Memory B cell (primary cell): ENCODE data around the gene RGL2.
"Not testable (repeated sequence)": the region's sequence is repeated elsewhere in the genome, so short reads cannot be mapped to it uniquely, and the experiment has no call there.

Source experiments
- ATAC-seq: fragments of 150-1000 bp; cut with Tn5 transposase; 2 replicates; pipeline ENCODE4 v1.10.0; 2021; ENCODE audit warnings: low read depth, mild to moderate bottlenecking, moderate library complexity
- DNase-seq, 2 donors: peaks; one replicate each; pipeline ENCODE4 v3.0.0; 2022; ENCODE audit warnings: low spot score in 2 of 2
- H3K27ac Mint-ChIP-seq: one replicate; pipeline ENCODE4 v1.8.0; 2022; ENCODE audit warnings: mild to moderate bottlenecking, moderate library complexity, mixed read lengths
- H3K27me3 Mint-ChIP-seq: one replicate; pipeline ENCODE4 v1.8.0; 2022; ENCODE audit warnings: mixed read lengths
- H3K36me3 Mint-ChIP-seq: one replicate; pipeline ENCODE4 v1.8.0; 2022; ENCODE audit warnings: mild to moderate bottlenecking, mixed read lengths
- H3K4me1 Mint-ChIP-seq: one replicate; pipeline ENCODE4 v1.8.0; 2022; ENCODE audit warnings: mixed read lengths
- H3K4me3 Mint-ChIP-seq: one replicate; pipeline ENCODE4 v1.8.0; 2022; ENCODE audit warnings: mild to moderate bottlenecking, moderate library complexity, mixed read lengths
- H3K9me3 Mint-ChIP-seq: one replicate; pipeline ENCODE4 v1.8.0; 2022; ENCODE audit warnings: mixed read lengths

RGL2 gene

DNA sequence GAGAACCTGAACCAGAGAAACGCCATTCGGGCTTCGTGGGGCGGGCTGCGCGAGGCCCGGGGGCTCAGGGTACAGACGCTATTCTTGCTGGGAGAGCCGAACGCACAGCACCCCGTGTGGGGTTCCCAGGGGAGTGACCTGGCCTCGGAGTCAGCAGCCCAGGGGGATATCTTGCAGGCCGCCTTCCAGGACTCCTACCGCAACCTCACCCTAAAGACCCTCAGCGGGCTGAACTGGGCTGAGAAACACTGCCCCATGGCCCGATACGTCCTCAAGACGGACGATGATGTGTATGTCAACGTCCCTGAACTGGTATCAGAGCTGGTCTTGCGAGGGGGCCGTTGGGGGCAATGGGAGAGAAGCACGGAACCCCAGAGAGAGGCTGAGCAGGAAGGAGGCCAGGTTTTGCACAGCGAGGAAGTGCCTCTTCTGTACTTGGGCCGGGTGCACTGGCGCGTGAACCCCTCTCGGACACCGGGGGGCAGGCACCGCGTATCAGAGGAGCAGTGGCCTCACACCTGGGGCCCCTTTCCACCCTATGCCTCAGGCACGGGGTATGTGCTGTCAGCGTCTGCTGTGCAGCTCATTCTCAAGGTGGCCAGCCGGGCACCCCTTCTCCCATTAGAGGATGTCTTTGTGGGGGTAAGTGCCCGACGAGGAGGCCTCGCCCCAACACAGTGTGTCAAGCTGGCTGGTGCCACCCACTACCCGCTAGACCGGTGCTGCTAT is 20.9 kb downstream of the RGL2 start:
- DNase-seq, result peak in 1 of 2 donors; percentile 47
- peaks cover 14% of the 10 kb centered on the region for H3K36me3 Mint-ChIP-seq
- ATAC-seq, result peak; percentile 25
- peaks cover 40% of the 10 kb centered on the region for H3K4me1 Mint-ChIP-seq
- no peaks in the 10 kb centered on the region for H3K27me3 Mint-ChIP-seq
- H3K4me3 Mint-ChIP-seq, result peak overlapping the region; percentile 93
- H3K9me3 Mint-ChIP-seq, result no peaks in the 10 kb centered on the region
- H3K27ac Mint-ChIP-seq, result peak overlapping the region; percentile 90

DNA sequence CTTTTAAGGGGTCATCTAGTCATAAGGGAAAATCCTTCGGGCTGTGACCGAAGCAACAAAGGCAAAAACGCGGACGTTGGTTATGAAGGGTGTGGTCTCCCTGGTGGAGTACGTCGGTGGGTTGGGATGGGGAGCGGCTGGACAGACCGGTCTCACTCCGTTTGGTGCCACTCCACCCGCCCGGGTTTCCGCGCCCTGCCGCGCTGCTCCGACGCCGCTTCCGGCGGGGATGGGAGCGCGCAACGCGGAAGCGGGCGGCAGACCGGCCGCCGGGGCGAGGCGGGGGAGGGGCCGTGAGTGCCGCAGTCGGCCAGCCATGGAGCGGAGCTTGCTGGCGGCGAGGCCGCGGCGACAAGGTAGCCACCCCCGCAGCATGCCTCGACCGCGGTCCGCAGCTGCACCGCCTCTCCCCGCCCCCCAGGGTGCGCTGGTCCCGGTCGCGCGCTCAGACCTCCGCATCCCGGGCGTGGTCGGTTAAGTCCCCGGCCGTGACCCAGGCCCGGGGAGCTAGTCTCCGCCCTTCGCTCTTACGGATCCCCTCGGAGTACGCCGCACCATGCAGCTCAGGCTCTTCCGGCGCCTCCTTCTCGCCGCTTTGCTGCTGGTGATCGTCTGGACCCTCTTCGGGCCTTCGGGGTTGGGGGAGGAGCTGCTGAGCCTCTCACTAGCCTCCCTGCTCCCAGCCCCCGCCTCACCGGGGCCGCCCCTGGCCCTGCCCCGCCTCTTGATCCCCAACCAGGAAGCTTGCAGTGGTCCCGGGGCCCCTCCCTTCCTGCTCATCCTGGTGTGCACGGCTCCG is 21.7 kb downstream of the RGL2 start, which contains the start of gene B3GALT4:
TSS of gene B3GALT4 (plus strand) at position 260 of the 799 bp plus-strand sequence. CDS start at position 557, 297 bp downstream.
- peak; percentile 70 to 79 for DNase-seq
- peaks cover 13% of the 10 kb centered on the region for H3K36me3 Mint-ChIP-seq
- H3K27me3 Mint-ChIP-seq, result no peaks in the 10 kb centered on the region
- peaks cover 46% of the 10 kb centered on the region for H3K4me1 Mint-ChIP-seq
- H3K9me3 Mint-ChIP-seq, result no peaks in the 10 kb centered on the region
- H3K4me3 Mint-ChIP-seq, result peak within 1 kb of the TSS; percentile 93
- ATAC-seq, result peak; percentile 73
- peak within 1 kb of the TSS; percentile 90 for H3K27ac Mint-ChIP-seq

DNA sequence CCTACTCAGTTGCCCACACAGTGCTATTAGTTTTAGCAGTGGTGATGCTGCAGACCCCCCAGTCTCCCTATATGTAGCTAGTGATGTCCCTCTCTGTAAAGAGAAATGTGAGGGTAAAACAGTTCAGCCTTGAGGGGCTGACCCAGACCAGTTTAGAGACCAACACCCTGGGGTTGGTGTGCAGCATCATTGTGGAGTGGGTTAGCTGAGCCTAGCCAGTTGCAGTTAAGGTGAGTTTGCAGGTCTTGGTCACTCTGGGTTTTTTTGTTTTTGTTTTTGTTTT is 22.2 kb downstream of the RGL2 start:
- no peaks in the 10 kb centered on the region for H3K9me3 Mint-ChIP-seq
- H3K4me1 Mint-ChIP-seq, result peaks cover 46% of the 10 kb centered on the region
- peaks cover 13% of the 10 kb centered on the region for H3K36me3 Mint-ChIP-seq
- peak overlapping the region; percentile 88 for H3K4me3 Mint-ChIP-seq
- DNase-seq, result no peak
- no peak for ATAC-seq
- H3K27me3 Mint-ChIP-seq, result no peaks in the 10 kb centered on the region
- H3K27ac Mint-ChIP-seq, result peak overlapping the region; percentile 90

DNA sequence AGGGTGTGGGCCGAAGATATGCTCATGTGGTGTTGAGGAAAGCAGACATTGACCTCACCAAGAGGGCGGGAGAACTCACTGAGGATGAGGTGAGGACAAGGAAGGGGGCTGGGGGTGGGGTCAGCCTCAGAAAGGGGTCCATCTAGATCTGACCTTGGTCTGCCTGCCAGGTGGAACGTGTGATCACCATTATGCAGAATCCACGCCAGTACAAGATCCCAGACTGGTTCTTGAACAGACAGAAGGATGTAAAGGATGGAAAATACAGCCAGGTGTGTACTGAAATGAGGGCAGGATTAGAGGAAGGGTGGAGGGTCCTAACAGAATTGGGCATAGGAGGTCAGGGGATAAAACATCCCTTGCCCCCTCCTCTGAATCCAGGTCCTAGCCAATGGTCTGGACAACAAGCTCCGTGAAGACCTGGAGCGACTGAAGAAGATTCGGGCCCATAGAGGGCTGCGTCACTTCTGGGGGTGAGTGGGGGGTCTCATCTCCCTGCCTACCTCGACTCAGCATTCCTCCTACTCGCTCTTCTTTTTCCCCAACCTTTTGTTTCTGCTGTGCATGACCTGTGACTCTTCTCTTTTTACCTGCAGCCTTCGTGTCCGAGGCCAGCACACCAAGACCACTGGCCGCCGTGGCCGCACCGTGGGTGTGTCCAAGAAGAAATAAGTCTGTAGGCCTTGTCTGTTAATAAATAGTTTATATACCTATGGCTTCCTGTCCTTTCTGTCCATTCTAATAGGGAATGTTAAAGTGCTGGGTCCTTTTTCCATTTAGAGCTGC is 22.8 kb downstream of the RGL2 start:
- peaks cover 42% of the 10 kb centered on the region for H3K4me1 Mint-ChIP-seq
- peaks cover 13% of the 10 kb centered on the region for H3K36me3 Mint-ChIP-seq
- DNase-seq, H3K27me3 Mint-ChIP-seq, ATAC-seq, H3K9me3 Mint-ChIP-seq: not testable (repeated sequence)
- H3K4me3 Mint-ChIP-seq, result peak overlapping the region; percentile 88
- H3K27ac Mint-ChIP-seq, result peak overlapping the region; percentile 90

DNA sequence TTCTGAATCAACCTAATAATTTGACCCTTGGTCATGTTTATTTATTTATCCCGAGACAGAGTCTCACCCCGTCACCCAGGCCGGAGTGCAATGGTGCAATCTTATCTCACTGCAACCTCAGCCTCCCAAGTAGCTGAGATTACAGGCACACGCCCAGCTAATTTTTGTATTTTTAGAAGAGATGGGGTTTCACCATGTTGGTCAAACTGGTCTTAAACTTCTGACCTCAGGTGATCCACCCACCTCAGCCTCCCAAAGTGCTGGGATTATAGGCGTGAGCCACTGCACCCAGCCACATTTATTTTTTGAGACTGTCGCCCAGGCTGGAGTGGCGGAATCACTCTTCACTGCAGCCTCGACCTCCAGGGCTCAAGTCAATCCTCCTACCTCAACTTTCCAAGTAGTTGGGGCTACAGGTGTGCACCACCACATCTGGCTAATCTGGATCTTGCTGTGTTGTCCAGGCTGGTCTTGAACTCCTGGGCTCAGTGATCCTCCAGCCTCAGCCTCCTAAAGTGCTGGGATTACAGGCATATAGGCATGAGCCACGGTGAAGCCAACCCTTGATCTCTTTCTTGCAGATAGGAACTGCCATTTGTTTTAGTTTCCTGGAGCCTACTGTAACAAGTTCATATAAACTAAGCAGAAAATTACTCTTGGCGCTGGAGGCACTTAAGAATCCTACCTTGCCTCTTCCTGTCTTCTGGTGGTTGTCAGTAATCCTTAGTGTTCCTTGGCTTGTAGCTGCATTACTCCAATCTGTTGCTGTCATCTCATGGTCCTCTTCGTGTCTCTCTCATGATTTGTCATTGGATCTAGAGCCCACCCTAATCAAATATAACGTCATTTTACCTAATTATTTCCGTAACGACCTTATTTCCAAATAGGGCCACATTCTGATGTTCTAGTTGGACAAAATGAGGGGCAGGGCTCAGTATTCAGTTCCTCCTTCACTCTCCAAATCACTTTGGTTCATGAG is 24.5 kb downstream of the RGL2 start:
- Mint-ChIP-seq H3K4me3 (peak overlapping the region; percentile 98), H3K27me3 (no peaks in the 10 kb centered on the region), H3K27ac (peak overlapping the region; percentile 97), H3K9me3 (no peaks in the 10 kb centered on the region), H3K4me1 (peaks cover 48% of the 10 kb centered on the region), H3K36me3 (peaks cover 13% of the 10 kb centered on the region)
- ATAC-seq, result no peak
- no peak for DNase-seq

DNA sequence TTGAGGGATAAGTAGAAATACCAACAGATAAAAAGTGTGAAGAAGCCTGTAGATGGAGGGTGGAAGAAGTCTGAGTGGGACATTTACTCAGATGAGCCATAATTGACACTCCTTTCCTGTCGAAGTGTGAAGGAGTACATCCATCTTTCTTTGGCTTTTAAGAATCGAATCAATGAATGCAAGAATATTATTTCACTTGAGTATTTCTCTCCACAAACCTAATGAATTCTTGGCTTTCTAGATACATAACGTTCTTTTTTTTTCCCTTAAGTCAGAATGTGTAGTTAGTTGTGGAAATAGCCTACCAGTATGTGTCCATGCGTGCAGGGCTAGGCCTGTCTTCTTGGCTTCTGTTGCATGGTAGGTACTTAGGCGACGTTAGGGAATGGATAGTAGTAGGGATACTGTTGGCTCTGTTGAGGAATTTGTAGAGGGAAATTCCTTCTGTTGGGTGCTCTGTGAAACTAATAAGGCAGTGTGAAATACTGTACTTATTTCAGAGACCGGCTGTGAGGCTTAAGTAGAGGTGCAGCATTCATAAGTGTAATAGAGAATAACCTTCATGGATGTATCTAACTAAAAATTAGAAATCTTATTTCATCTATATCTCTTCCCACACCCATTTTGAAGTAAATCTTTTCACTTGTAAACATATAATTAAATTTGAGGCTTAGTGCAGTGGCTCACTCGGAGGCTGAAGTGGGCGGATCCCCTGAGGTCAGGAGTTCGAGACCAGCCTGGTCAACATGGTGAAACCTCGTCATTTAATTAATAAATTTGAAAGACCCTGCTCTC is 25.4 kb downstream of the RGL2 start:
- no peak for DNase-seq

DNA sequence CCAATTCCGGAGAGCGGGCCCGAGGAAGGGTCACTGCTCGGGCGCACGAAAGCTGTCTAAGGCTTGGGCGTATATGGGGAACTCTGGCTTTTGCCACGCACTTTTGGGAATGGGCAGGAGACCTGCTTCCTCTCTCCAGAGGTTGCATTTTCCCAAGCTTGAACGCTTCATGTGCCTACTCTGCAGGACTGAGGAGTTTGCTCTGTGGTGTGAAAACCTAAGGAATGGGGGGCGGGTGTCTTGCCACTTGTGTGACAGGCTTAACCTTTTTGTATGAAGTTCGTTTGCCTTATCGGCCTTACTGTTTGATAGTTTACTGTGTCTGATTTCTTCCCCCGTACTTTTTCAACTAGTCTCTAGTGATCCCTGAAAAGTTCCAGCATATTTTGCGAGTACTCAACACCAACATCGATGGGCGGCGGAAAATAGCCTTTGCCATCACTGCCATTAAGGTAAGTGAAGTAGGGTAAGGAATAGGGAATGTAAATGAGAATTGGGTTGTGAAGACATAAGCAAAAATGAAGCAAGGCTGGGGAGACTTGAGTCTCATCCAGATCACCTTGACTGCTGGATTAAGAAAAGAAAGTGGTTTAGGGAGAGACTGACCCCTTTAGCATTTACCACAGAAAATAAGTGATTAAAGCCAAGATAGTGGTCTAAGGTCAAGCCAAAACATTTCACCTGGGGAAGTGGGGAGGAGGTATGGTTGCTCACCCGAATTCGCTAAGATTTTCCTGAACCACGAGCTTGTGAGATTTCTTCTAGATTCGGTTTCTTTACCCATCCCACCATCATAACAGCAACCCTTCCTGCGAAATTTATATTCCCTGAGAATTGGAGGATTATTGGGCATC is 26.2 kb downstream of the RGL2 start:
- peaks cover 23% of the 10 kb centered on the region for H3K36me3 Mint-ChIP-seq
- peak overlapping the region; percentile 97 for H3K27ac Mint-ChIP-seq
- no peaks in the 10 kb centered on the region for H3K9me3 Mint-ChIP-seq
- no peak for DNase-seq
- H3K4me1 Mint-ChIP-seq, result peaks cover 38% of the 10 kb centered on the region
- H3K4me3 Mint-ChIP-seq, result peak overlapping the region; percentile 98
- H3K27me3 Mint-ChIP-seq, result no peaks in the 10 kb centered on the region
- peak; percentile 1 for ATAC-seq

More for the DNA sequence above, 25.4 kb downstream of the RGL2 start:
- Mint-ChIP-seq H3K4me1 (peaks cover 44% of the 10 kb centered on the region), H3K36me3 (peaks cover 16% of the 10 kb centered on the region), H3K27me3 (no peaks in the 10 kb centered on the region), H3K4me3 (peak overlapping the region; percentile 98), H3K27ac (peak overlapping the region; percentile 97), H3K9me3 (no peaks in the 10 kb centered on the region)
- no peak for ATAC-seq

DNA sequence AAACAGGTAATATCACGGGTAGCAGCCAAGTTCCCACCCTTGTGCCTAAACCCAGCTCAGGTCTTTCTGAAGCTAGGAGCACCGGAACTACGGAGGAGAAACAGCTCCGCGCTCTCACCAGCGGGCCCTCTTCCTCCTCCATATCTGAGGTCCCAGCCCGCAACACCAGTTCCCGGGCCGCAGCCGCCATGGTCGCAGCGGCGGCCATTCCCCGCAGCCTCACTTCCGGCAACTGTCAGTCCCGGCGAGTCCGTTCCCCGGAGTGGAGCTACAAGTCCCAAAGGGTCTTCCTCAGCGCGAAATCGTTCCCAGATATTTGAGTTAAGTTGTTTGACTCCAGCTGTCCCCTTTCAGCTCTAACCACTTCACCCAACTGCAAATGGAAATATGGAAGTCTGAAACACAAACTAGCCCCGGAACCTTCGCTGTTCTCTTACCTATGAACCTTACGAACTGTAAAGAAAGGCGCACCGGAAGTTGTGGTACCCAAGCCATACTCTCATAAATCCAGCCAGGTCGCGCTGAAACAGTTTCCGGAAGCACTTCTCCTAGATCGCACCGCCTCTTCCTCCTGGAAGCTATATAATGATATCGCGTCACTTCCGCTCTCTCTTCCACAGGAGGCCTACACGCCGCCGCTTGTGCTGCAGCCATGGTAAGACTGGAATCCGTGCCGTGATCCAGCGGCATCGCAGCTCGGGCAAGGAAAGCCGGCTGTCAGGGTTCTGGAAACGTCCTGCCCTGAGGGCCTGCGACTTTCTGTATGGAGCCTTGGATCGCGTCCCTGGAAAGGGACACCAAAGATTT is 27.1 kb downstream of the RGL2 start, which contains the start of the genes RPS18 and VPS52:
TSS of gene RPS18 (plus strand) at position 608 of the 807 bp plus-strand sequence. CDS start at position 653, 45 bp downstream.
TSS of gene VPS52 (minus strand) at position 409 of the 807 bp plus-strand sequence. CDS start at position 208, 201 bp downstream.
- Mint-ChIP-seq H3K27ac (peak within 1 kb of the TSS; percentile 97), H3K9me3 (no peaks in the 10 kb centered on the region), H3K36me3 (peaks cover 25% of the 10 kb centered on the region), H3K4me3 (peak within 1 kb of the TSS; percentile 98), H3K4me1 (peaks cover 37% of the 10 kb centered on the region), H3K27me3 (no peaks in the 10 kb centered on the region)
- ATAC-seq (peak; percentile 85), DNase-seq (peak; percentile 93 to 95)

DNA sequence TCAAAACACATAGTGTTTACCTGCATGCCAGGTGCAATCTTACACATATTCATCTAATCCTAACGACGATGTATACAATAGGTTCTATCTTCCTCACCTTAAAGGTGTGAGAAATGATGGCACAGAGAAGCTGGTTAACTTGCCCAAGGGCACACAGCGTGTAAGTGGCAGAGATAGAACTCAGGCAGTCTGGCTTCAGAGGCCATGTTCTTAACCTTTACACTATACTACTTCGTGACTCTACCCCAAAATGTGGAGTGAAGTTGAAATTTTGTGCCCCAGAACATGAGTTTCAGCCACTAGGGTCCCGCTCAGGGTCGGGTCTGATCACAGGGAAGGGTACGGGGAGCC is 27.6 kb downstream of the RGL2 start:
- Mint-ChIP-seq H3K4me1 (peaks cover 31% of the 10 kb centered on the region), H3K36me3 (peaks cover 30% of the 10 kb centered on the region), H3K4me3 (peak overlapping the region; percentile 98), H3K9me3 (no peaks in the 10 kb centered on the region), H3K27ac (peak overlapping the region; percentile 97), H3K27me3 (no peaks in the 10 kb centered on the region)
- DNase-seq (no peak), ATAC-seq (peak; percentile 25)

DNA sequence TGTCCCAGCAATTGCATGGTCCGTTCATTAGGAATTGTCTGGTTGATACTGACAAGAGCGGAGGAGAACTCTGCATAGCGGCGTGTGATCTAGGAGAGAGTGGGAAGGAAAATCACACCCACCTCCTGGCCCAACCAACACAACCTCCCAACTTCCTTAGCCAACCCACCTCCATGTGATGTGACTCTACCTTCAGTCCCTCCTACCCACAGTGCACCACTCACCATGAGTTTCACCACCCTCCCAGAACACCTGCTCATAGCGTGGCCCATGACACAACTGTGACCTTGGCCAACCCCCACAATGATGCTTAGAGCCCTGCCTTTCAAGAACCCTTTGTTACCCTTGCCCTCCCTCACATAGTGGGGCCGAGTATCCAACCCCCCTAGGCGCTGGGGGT is 34.7 kb downstream of the RGL2 start:
- H3K9me3 Mint-ChIP-seq, result no peaks in the 10 kb centered on the region
- peaks cover 47% of the 10 kb centered on the region for H3K36me3 Mint-ChIP-seq
- ATAC-seq (no peak), DNase-seq (no peak)
- no peak overlapping the region for H3K4me3 Mint-ChIP-seq
- no peaks in the 10 kb centered on the region for H3K4me1 Mint-ChIP-seq
- H3K27ac Mint-ChIP-seq, result no peak overlapping the region
- H3K27me3 Mint-ChIP-seq, result no peaks in the 10 kb centered on the region

DNA sequence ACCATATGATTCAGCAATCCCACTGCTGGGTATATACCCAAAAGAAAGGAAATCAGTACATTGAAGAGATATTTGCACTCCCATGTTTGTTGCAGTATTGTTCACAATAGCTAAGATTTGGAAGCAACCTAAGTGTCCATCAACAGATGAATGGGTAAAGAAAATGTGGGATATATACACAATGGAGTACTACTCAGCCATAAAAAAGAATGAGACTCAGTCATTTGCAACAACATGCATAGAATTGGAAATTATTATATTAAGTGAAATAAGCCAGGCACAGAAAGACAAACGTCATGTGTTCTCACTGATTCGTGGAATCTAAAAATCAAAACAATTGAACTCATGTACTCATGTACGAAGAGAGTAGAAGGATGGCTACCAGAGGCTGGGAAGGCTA is 36.3 kb downstream of the RGL2 start:
- DNase-seq, H3K27ac Mint-ChIP-seq, H3K27me3 Mint-ChIP-seq, H3K4me1 Mint-ChIP-seq, H3K4me3 Mint-ChIP-seq, H3K9me3 Mint-ChIP-seq, ATAC-seq: not testable (repeated sequence)
- peaks cover 38% of the 10 kb centered on the region for H3K36me3 Mint-ChIP-seq
